Parathyroid adenoma (tissue), 2 donors: Measurements from ENCODE around the gene CACNG6.

ENCODE experiments used
- H2AFZ ChIP-seq: fragments of 300-600 bp; sonication (generic); one replicate; pipeline ENCODE4 v1.7.0; 2017; ENCODE audit warnings: antibody characterized with exemption, mild to moderate bottlenecking
- H3K27ac ChIP-seq: fragments of 300-600 bp; sonication (generic); one replicate; pipeline ENCODE4 v1.7.0; 2017
- H3K27me3 ChIP-seq: fragments of 300-600 bp; sonication (generic); one replicate; pipeline ENCODE4 v1.7.0; 2017; ENCODE audit warnings: low read length; ENCODE audit not compliant: control insufficient read depth, insufficient read depth
- H3K36me3 ChIP-seq: fragments of 300-600 bp; sonication (generic); one replicate; pipeline ENCODE4 v1.7.0; 2017; ENCODE audit warnings: low read length; ENCODE audit not compliant: control insufficient read depth, insufficient read depth
- H3K4me1 ChIP-seq: fragments of 300-600 bp; sonication (generic); one replicate; pipeline ENCODE4 v1.7.0; 2017; ENCODE audit warnings: control low read depth
- H3K4me2 ChIP-seq: fragments of 300-600 bp; sonication (generic); one replicate; pipeline ENCODE4 v1.7.0; 2017; ENCODE audit warnings: low read length
- H3K4me3 ChIP-seq: fragments of 300-600 bp; sonication (generic); one replicate; pipeline ENCODE4 v1.7.0; 2017; ENCODE audit warnings: low read depth, low read length
- H3K79me2 ChIP-seq: fragments of 300-600 bp; sonication (generic); one replicate; pipeline ENCODE4 v1.7.0; 2017; ENCODE audit warnings: control low read depth
- H3K9ac ChIP-seq: fragments of 300-600 bp; sonication (generic); one replicate; pipeline ENCODE4 v1.7.0; 2017; ENCODE audit warnings: mild to moderate bottlenecking
- H3K9me3 ChIP-seq: fragments of 300-600 bp; sonication (generic); one replicate; pipeline ENCODE4 v1.7.0; 2017; ENCODE audit warnings: low read length; ENCODE audit not compliant: control insufficient read depth
- TF ChIP-seq, protein P1 (sequence below): fragments of 300-600 bp; sonication (generic); IDR thresholded peaks from one replicate; pipeline ENCODE4 v1.7.0; 2017; ENCODE audit warnings: antibody characterized with exemption, mild to moderate bottlenecking
- donor health status: primary hyperparathyroidism.

CACNG6 gene

DNA sequence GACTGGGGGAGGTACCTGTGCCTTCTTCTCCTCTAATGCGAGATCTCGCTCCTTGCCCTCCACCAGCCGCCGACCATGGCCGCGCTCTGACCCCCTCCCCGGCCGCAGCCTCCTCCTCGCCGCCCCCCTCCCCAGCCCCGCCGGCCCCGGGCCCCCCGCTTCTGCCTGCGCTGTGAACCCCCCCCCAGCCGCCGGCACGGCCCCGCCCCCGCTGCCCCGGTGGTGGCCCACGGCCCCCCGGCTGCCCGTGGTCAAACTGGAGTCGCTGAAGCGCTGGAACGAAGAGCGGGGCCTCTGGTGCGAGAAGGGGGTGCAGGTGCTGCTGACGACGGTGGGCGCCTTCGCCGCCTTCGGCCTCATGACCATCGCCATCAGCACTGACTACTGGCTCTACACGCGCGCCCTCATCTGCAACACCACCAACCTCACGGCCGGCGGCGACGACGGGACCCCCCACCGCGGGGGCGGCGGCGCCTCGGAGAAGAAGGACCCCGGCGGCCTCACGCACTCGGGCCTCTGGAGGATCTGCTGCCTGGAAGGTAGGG lies 28.5 kb upstream of the CACNG6 start, which contains the start of gene CACNG8:
Gene CACNG8 (plus strand): TSS at position 51 of the 545 bp plus-strand sequence.
- Histone ChIP-seq H3K9me3 (no peaks in the 10 kb centered on the region), H3K4me1 (no peaks in the 10 kb centered on the region), H3K9ac (no peak within 1 kb of the TSS), H3K4me3 (no peak within 1 kb of the TSS), H3K36me3 (no peaks in the 10 kb centered on the region), H2AFZ (no peak within 1 kb of the TSS), H3K79me2 (no peaks in the 10 kb centered on the region), H3K27ac (no peak within 1 kb of the TSS), H3K27me3 (peaks cover 4% of the 10 kb centered on the region), H3K4me2 (no peak within 1 kb of the TSS)
- TF ChIP-seq, protein P1, sequence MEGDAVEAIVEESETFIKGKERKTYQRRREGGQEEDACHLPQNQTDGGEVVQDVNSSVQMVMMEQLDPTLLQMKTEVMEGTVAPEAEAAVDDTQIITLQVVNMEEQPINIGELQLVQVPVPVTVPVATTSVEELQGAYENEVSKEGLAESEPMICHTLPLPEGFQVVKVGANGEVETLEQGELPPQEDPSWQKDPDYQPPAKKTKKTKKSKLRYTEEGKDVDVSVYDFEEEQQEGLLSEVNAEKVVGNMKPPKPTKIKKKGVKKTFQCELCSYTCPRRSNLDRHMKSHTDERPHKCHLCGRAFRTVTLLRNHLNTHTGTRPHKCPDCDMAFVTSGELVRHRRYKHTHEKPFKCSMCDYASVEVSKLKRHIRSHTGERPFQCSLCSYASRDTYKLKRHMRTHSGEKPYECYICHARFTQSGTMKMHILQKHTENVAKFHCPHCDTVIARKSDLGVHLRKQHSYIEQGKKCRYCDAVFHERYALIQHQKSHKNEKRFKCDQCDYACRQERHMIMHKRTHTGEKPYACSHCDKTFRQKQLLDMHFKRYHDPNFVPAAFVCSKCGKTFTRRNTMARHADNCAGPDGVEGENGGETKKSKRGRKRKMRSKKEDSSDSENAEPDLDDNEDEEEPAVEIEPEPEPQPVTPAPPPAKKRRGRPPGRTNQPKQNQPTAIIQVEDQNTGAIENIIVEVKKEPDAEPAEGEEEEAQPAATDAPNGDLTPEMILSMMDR, result no peak

DNA sequence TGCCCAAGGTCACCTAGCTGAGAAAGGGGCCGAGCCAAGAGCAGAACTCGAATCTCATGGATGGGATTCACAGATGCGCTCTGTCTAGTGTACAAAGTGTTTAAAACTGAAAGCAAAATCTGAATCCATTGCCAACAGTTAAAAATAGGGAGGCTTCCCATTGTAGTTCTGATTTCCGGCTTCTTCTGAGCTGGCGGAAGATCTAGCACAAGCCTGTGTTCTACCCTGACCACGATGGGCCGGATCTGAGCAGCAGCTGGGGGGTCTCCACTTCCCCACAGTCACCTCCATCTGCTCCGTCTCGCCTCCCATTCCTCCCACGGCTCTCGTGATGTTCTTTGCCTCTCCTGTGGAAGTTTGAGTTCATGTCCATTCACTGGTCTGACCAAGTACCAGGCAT lies 26.3 kb upstream of the CACNG6 start:
- Histone ChIP-seq H3K27ac (no peak overlapping the region), H3K4me3 (no peak overlapping the region), H3K9ac (no peak overlapping the region), H3K4me1 (no peaks in the 10 kb centered on the region), H3K9me3 (no peaks in the 10 kb centered on the region), H2AFZ (no peak overlapping the region), H3K79me2 (no peaks in the 10 kb centered on the region), H3K27me3 (peaks cover 2% of the 10 kb centered on the region), H3K4me2 (peak overlapping the region; percentile 17), H3K36me3 (no peaks in the 10 kb centered on the region)
- TF ChIP-seq, protein P1, result no peak

DNA sequence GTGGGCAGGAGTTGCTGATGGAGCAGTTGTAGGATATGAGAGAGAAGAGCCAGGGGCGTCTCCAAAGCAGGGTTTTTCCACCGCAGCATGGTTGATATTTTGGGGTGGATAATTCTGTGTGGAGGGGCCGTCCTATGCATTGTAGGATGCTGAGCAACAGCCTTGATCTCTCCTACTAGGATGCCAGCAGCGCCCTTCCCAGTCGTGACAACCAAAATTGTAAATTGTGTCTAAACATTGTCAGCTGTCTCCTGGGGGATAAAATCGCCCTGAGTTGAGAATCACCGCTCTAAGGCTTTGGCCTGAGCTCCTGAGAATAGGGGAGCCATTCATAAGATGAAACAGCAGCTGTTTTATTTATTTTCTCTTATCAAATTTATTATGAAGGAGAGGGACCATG lies 24.5 kb upstream of the CACNG6 start:
- no peak overlapping the region for H3K4me2 ChIP-seq
- no peak overlapping the region for H3K4me3 ChIP-seq
- no peaks in the 10 kb centered on the region for H3K27me3 ChIP-seq
- H3K4me1 ChIP-seq, result no peaks in the 10 kb centered on the region
- H2AFZ ChIP-seq, result no peak overlapping the region
- H3K36me3 ChIP-seq, result no peaks in the 10 kb centered on the region
- no peak overlapping the region for H3K27ac ChIP-seq
- H3K9me3 ChIP-seq, result no peaks in the 10 kb centered on the region
- H3K9ac ChIP-seq, result no peak overlapping the region
- H3K79me2 ChIP-seq, result no peaks in the 10 kb centered on the region
- TF ChIP-seq, protein P1, result no peak

DNA sequence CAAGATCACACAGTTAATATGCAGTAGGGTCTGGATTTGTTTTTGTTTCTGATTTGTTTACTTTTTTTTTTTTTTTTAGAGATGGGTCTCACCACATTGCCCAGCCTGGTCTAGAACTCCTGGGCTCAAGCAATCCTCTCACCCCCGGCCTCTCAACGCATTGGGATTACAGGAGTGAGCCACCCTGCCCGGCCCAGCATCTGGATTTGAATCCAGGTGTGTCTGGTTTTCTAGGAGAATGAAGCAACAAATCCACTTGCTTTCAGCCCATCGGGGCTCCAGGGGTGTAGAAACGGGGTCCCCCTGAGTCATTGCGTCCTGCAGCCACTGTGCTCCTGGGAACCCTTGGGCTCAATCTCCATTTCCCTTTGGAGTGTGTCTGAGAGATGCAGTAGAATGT lies 22.1 kb upstream of the CACNG6 start:
- H3K4me2 ChIP-seq, result no peak overlapping the region
- H3K79me2 ChIP-seq, result no peaks in the 10 kb centered on the region
- H3K27me3 ChIP-seq, result no peaks in the 10 kb centered on the region
- H2AFZ ChIP-seq, result no peak overlapping the region
- no peaks in the 10 kb centered on the region for H3K9me3 ChIP-seq
- H3K36me3 ChIP-seq, result no peaks in the 10 kb centered on the region
- H3K27ac ChIP-seq, result no peak overlapping the region
- no peak overlapping the region for H3K9ac ChIP-seq
- TF ChIP-seq, protein P1, result no peak
- no peaks in the 10 kb centered on the region for H3K4me1 ChIP-seq
- no peak overlapping the region for H3K4me3 ChIP-seq

DNA sequence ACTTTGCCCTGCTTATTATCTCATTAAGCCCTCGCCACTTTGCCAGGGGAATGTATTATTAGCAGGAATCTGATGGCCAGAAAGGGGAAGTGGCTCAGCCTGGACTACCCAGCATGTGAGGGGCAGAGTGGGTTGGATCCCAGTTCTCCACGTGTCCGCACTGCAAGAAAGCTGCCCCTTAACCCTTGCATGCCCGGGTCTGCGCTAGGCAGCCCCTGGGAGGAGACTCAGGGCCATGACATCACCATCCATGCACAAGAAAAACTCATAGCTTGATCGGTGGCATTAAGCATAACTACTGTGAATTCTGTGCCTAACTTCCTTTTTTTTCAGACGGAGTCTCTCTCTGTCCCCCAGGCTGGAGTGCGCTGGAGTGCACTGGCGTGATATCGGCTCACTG lies 19.8 kb upstream of the CACNG6 start:
- H2AFZ ChIP-seq, result no peak overlapping the region
- H3K27ac ChIP-seq, result no peak overlapping the region
- no peak overlapping the region for H3K9ac ChIP-seq
- H3K4me1 ChIP-seq, result no peaks in the 10 kb centered on the region
- no peak overlapping the region for H3K4me2 ChIP-seq
- no peak overlapping the region for H3K4me3 ChIP-seq
- H3K79me2 ChIP-seq, result no peaks in the 10 kb centered on the region
- no peaks in the 10 kb centered on the region for H3K27me3 ChIP-seq
- no peaks in the 10 kb centered on the region for H3K36me3 ChIP-seq
- no peaks in the 10 kb centered on the region for H3K9me3 ChIP-seq
- TF ChIP-seq, protein P1, result no peak
